ENCODE data around the gene TMEM97.
A peak's percentile ranks its signal among the peaks of the same experiment; 100 is the strongest.

Gene TMEM97

GRCh38 chr17:28318759-28319597, at the start of gene TMEM97 (continued):
- TF ChIP-seq ZIC2 (tag by site-specific recombination; IDR thresholded peaks at IDR 0.05), result no peak; the same call in 1 of the 2 replicates
- TF ChIP-seq, protein P1, sequence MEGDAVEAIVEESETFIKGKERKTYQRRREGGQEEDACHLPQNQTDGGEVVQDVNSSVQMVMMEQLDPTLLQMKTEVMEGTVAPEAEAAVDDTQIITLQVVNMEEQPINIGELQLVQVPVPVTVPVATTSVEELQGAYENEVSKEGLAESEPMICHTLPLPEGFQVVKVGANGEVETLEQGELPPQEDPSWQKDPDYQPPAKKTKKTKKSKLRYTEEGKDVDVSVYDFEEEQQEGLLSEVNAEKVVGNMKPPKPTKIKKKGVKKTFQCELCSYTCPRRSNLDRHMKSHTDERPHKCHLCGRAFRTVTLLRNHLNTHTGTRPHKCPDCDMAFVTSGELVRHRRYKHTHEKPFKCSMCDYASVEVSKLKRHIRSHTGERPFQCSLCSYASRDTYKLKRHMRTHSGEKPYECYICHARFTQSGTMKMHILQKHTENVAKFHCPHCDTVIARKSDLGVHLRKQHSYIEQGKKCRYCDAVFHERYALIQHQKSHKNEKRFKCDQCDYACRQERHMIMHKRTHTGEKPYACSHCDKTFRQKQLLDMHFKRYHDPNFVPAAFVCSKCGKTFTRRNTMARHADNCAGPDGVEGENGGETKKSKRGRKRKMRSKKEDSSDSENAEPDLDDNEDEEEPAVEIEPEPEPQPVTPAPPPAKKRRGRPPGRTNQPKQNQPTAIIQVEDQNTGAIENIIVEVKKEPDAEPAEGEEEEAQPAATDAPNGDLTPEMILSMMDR (tag by site-specific recombination; IDR thresholded peaks at IDR 0.05), result peak; percentile 88
- no peak for TF ChIP-seq KLF1 (tag by site-specific recombination; IDR thresholded peaks at IDR 0.05)
- no peak for TF ChIP-seq TSHZ1 (tag by site-specific recombination; IDR thresholded peaks at IDR 0.05; ENCODE audit: borderline replicate concordance)
- no peak for TF ChIP-seq ZNF16 (tag by site-specific recombination; IDR thresholded peaks at IDR 0.05; ENCODE audit: low read depth)
- no peak for TF ChIP-seq ZNF426 (tag by site-specific recombination; IDR thresholded peaks at IDR 0.05)
- TF ChIP-seq ZNF560 (tag by site-specific recombination; IDR thresholded peaks at IDR 0.05; ENCODE audit: borderline replicate concordance), result no peak
- no peak for TF ChIP-seq ZNF776 (tag by site-specific recombination; IDR thresholded peaks at IDR 0.05; ENCODE audit: borderline replicate concordance)
- TF ChIP-seq ZNF555 (tag by site-specific recombination; conservative IDR thresholded peaks at IDR 0.05), result no peak
- TF ChIP-seq ZNF174 (tag by site-specific recombination; IDR thresholded peaks at IDR 0.05), result no peak
- TF ChIP-seq ZNF677 (tag by site-specific recombination; IDR thresholded peaks at IDR 0.05), result no peak
- TF ChIP-seq ZNF558 (tag by site-specific recombination; IDR thresholded peaks at IDR 0.05), result no peak
- TF ChIP-seq ZBTB10 (tag by site-specific recombination; IDR thresholded peaks at IDR 0.05), result peak; percentile 93
- no peak for TF ChIP-seq ZBTB6 (tag by site-specific recombination; IDR thresholded peaks at IDR 0.05)
- TF ChIP-seq, protein P2, sequence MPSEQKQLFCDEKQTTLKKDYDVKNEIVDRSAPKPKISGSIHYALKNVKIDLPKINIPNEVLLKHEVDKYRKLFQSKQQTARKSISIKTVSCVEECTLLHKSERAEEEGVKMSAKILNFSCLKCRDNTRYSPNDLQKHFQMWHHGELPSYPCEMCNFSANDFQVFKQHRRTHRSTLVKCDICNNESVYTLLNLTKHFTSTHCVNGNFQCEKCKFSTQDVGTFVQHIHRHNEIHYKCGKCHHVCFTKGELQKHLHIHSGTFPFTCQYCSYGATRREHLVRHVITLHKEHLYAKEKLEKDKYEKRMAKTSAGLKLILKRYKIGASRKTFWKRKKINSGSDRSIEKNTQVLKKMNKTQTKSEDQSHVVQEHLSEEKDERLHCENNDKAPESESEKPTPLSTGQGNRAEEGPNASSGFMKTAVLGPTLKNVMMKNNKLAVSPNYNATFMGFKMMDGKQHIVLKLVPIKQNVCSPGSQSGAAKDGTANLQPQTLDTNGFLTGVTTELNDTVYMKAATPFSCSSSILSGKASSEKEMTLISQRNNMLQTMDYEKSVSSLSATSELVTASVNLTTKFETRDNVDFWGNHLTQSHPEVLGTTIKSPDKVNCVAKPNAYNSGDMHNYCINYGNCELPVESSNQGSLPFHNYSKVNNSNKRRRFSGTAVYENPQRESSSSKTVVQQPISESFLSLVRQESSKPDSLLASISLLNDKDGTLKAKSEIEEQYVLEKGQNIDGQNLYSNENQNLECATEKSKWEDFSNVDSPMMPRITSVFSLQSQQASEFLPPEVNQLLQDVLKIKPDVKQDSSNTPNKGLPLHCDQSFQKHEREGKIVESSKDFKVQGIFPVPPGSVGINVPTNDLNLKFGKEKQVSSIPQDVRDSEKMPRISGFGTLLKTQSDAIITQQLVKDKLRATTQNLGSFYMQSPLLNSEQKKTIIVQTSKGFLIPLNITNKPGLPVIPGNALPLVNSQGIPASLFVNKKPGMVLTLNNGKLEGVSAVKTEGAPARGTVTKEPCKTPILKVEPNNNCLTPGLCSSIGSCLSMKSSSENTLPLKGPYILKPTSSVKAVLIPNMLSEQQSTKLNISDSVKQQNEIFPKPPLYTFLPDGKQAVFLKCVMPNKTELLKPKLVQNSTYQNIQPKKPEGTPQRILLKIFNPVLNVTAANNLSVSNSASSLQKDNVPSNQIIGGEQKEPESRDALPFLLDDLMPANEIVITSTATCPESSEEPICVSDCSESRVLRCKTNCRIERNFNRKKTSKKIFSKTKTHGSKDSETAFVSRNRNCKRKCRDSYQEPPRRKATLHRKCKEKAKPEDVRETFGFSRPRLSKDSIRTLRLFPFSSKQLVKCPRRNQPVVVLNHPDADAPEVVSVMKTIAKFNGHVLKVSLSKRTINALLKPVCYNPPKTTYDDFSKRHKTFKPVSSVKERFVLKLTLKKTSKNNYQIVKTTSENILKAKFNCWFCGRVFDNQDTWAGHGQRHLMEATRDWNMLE (tag by site-specific recombination; conservative IDR thresholded peaks at IDR 0.05; ENCODE audit: low read depth), result no peak
- TF ChIP-seq ZBTB49 (tag by site-specific recombination; IDR thresholded peaks at IDR 0.05; ENCODE audit: low read depth), result no peak
- TF ChIP-seq SCRT1 (tag by site-specific recombination; IDR thresholded peaks at IDR 0.05; ENCODE audit: borderline replicate concordance), result no peak
- TF ChIP-seq ZSCAN16 (tag by site-specific recombination; IDR thresholded peaks at IDR 0.05), result no peak
- TF ChIP-seq KLF9 (tag by site-specific recombination; IDR thresholded peaks at IDR 0.05; ENCODE audit: low read depth), result peak; percentile 53; the same call in 1 of the 2 replicates
- TF ChIP-seq ZNF626 (tag by site-specific recombination; IDR thresholded peaks at IDR 0.05), result no peak
